8988T (cell line): ENCODE results near the gene KYNU.
"Not testable (repeated sequence)": the region's sequence is repeated elsewhere in the genome, so short reads cannot be mapped to it uniquely, and the experiment has no call there.

ENCODE experiments used
- DNase-seq: peaks from one replicate; pipeline ENCODE4 v3.0.0; 2011

The KYNU gene

DNA sequence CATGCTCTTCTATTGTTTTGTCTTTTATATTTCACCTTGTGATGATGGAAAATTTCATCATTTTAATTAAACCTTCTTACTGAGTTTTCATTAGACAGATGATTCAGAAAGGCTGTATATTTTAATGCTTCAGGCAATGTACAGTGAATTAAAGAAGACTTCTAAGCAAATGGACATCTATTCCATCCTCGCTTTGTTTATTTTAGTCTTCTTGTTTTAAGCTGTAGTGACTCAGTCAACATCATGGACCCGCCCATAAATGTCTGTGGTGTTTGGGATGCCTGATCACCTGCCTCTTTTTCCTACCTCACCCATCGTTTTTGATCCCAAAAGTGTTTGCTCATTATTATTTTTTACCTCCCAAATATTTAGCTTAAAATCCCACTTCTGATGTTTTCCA, 43.1 kb downstream of the KYNU start:
- no peak for DNase-seq

GRCh38 chr2:142926445-142926844, 49.0 kb downstream of the KYNU start:
- no peak for DNase-seq

GRCh38 chr2:142930835-142931398, 53.5 kb downstream of the KYNU start:
- no peak for DNase-seq

DNA sequence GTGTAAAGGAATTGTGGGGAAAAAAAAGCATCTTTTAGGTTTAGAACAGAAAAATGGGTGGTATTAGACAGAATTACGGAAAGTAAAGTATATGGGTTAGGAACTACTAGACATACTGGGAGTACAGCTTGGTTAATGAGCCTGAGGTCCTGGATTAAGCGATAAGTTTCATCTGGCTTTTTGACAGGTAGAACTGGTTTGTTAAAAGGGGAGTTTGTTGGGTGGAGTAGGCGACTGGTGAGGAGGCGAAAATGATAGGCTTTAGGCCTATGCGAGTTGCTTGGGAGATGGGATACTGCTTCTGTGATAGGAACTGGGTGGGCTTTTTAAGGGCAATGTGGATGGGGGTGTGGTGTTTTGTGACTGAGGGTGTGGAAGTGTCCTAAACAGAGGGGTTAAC, 56.5 kb downstream of the KYNU start:
- DNase-seq = no peak

DNA sequence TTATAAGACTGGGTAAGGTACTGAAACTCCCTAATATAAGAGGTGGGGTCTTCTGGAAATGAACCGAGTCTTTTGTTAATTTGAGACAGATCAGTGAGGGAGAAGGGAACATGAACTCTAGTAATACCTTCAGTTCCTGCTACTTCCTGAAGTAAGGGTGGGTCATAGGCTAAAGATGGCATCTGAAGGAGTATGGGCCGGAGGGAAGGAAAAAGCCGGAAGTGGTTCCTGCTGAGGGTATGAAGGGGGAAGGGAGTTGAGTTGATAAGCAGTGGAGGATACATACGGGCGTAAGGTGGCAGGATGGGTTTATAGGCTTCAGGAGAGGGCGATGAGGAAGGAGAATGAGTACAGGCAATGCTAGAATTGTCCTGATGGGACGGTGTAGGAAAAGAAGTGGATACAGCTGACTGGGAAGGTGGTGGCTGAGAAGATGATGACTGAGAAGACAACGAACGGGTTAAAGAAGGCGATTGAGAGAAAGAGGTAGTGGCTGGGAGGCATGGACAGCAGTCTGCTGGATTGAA, 58.2 kb downstream of the KYNU start:
- DNase-seq = no peak

DNA sequence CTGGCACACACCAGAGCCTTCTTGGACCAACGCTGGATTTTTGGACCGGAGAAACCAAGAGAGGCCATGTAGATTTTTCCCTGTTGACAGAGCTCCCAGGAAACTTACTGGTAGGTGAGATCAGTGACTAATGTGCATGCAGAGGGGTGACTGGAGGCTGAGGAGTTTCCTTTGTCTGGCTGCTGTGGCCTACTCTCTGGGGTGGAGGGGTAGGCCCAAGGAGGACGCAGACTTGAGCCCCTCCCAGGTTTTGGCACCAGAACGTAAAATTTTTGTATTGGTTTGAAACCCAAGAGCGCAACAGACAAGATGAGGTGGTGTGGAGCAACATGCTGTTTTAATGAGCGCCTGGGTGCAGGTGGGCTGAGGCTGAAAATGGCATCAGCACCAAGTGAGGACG, 59.2 kb downstream of the KYNU start:
- DNase-seq = no peak

DNA sequence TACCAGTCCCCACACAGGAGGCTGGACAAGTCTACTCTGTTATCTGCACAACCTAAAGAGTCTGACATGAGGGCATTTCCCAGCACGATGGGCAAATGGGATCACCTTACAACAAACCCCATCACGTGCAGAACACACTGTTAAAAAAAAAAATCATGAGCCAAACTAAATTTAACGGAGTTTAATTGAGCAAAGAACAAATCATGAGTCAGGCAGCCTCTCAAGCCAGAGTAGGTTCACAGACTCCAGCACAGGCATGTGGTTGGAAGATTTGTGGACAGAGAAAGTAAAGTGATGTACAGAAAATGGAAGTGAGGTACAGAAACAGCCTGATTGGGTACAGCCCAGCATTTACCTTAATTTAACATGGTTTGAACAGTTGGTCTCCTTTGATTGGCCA, 59.9 kb downstream of the KYNU start:
- no peak for DNase-seq

GRCh38 chr2:142938240-142938639, 60.8 kb downstream of the KYNU start:
- no peak for DNase-seq

DNA sequence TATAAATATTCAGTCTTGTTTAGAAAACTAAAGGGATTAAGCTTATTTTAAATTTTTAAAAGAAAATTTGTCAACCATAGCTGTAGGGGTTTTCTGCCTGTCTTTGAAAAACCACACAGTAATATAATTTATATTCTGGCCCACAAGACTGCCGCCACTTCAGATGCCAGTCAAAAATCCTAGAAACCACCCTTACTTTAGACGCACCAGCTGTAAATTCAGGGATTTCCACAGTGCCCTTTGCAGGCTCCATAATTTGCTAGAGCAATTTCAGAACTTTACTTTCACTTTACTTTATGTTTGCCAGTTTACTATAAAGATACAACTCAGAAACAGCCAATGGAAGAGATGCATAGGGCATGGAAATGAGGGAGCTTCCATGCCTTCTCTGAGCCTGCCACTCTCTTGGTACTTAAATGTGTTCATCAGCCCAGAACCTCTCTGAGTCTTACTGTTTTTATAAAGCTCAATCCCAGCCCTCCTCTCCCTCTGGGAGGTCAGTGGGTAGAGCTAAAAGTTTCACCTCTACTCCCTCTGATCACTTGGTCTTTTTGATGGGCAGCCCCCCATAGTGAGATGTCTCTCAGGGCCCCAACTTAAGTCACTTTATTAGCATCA, 63.3 kb downstream of the KYNU start:
- DNase-seq = no peak

DNA sequence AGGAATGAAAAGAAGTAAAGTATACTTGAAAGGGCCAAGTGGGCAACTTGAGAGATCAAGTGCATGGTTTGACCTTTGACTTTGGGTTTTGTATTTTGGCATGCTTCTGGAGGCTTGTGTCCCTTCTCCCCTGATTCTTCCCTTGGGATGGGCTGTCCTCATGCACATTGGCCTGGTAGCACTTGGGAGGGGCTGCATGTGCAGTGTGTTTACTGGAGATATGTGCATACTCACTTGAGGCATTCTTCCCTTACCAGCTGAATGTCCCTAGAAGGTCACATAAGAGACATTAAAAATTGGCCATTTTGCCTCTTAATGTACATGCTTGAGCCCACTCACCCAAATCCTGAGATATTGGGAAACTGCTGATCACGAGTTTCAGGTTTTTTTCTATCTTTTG, 65.2 kb downstream of the KYNU start:
- DNase-seq = no peak

DNA sequence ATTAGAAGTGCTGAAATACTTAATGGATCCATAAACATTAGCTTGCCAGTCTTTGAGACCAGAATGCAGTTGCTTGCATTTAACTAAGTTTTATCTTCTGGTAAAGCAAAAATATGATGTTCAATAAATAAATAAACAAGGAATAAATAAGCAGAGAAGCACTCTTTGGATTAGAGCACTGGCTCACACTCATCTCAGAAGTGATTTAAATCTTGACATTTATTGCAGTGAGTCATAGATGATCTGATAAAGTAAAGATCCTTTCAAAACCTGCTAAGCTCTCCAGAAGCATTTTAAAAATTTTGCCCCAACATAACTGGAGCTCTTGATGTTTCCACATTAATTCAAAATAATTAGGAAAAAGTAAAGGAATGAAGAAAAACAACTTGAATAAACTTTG, 66.8 kb downstream of the KYNU start:
- DNase-seq = no peak

DNA sequence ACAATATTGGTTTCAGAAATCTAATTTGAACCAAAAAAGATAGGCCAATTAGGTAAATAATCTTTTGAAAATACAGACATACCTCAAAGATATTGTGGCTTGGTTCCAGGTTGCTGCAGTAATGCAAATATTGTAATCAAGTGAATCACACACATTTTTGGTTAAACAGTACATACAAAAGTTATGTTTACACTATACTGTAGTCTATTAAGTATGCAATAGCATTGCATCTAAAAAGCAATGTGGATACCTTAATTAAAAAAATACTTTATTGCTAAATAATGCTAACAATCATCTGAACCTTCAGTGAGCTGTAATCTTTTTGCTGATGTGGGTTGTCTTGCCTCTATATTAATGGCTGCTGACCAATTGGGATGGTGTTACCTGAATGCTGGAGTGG, 67.3 kb downstream of the KYNU start:
- no peak for DNase-seq

- no peak for DNase-seq
These were observed 69.5 kb downstream of the KYNU start for GRCh38 chr2:142946941-142947340.

GRCh38 chr2:142948723-142949122, 71.3 kb downstream of the KYNU start:
- DNase-seq = not testable (repeated sequence)

- DNase-seq = not testable (repeated sequence)
These were observed 72.9 kb downstream of the KYNU start for GRCh38 chr2:142950323-142950722.

GRCh38 chr2:142951190-142952007, 73.9 kb downstream of the KYNU start:
- no peak for DNase-seq

DNA sequence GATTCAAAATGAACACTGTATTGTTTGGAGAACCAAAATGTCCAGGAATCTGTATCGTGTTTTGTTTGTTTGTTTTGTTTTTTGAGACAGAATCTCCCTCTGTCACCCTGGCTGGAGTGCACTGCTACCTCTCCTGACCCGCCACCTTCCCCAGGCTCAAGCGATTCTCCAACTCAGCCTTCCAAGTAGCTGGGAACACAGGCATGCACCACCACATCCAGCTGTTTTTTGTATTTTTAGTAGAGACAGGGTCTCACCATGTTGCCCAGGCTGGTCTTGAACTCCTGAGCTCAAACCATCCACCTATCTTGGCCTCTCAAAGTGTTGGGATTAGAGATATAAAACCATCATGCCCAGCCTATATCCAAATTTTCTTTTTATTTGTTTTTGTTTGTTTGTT, 74.6 kb downstream of the KYNU start:
- DNase-seq = no peak

DNA sequence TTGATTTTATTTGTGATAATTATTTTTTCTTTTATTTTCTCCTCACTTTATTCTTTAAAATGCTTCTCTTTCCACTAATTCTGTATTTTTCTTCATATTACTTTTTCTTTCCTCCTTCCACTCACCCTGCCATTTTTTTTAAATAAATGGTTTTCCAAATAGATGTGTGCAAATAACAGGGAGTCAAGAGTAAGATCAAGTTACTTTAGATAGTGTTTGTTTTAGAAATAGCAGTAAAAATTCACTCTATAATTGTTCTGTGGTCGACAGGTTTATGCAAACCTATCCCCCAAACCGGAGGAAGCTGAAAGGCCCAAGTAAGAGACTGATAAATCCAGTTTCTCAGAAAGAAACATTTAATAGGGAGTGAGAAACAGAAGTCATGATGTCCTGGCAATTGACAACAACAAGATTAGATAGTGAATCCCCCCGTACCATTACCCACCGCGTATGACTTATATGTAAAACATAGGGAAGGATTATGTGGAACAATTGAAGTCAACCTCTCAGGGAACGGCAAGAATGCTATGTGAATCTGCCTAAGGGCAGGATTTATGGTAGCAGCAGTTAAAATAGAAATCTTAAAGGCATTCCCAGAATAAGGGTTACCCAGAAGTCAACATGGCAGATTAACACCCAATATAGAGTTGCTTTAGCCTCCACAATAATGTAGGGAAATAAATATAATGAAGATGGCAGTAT, 75.5 kb downstream of the KYNU start:
- DNase-seq = no peak

GRCh38 chr2:142954493-142954892, 77.0 kb downstream of the KYNU start:
- no peak for DNase-seq

- DNase-seq = no peak
These were observed 79.7 kb downstream of the KYNU start for GRCh38 chr2:142957144-142957543.

DNA sequence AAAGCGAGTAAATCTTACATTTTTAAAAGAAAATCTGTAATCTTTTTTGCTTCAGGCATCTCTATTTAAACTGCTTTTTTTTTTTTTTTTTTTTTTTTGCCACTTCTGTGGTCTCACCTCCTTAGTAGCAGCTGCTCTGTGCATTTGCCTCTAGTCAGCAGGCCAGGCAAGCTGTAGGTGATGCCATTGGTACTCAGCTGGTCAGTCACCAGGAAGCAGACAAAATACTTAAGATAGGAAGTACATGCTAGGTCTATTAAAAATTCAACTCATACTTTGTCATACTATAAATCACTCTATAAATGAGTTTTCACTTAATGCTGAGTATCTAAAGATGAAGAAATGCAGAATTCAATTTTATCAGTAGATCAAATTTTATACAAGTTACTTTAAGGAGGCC, 83.7 kb downstream of the KYNU start:
- DNase-seq = no peak

- no peak for DNase-seq
These were observed 88.0 kb downstream of the KYNU start for GRCh38 chr2:142965443-142965842.

DNA sequence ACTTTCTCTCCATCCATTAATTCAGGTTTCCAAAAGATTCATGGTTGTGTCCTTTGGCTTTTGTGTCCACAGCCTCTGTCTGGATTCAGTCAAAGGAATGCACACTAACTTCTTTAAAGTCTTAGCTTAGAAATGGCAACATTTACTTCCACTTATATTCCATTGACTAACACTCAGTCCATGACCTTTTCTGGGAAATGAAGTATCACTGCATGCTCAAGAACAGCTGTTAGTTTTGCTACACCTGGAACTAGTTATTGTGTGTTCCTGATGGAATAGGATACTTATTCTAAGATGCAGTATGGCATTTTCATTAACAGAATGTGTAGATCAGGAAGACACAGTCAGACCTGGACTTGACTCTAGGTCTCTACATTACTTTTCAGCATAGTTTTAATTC, 88.8 kb downstream of the KYNU start:
- no peak for DNase-seq

GRCh38 chr2:142967060-142967459, 89.6 kb downstream of the KYNU start:
- DNase-seq = no peak
